ENCODE measurements around the gene SCT.

GRCh38 chr11:617199-617911 lies 9.6 kb downstream of the SCT start:
- TF ChIP-seq, protein P1, sequence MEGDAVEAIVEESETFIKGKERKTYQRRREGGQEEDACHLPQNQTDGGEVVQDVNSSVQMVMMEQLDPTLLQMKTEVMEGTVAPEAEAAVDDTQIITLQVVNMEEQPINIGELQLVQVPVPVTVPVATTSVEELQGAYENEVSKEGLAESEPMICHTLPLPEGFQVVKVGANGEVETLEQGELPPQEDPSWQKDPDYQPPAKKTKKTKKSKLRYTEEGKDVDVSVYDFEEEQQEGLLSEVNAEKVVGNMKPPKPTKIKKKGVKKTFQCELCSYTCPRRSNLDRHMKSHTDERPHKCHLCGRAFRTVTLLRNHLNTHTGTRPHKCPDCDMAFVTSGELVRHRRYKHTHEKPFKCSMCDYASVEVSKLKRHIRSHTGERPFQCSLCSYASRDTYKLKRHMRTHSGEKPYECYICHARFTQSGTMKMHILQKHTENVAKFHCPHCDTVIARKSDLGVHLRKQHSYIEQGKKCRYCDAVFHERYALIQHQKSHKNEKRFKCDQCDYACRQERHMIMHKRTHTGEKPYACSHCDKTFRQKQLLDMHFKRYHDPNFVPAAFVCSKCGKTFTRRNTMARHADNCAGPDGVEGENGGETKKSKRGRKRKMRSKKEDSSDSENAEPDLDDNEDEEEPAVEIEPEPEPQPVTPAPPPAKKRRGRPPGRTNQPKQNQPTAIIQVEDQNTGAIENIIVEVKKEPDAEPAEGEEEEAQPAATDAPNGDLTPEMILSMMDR (conservative IDR thresholded peaks at IDR 0.05 in 1 of 2, IDR thresholded peaks at IDR 0.05 in 1 of 2; ENCODE audit: low read depth in 1 of 2, low read length in 2 of 2), result no peak
- no peak for TF ChIP-seq EZH2 (IDR thresholded peaks at IDR 0.05; ENCODE audit: low read length, missing control alignments)

Data from fibroblast of lung (primary cell).